Spinal cord (tissue), 10 donors: Measurements from ENCODE around the gene DPEP3. TPM values are rescaled to one million over a fixed set of nuclear protein-coding genes. Genes with fewer than 3 reads are reported as not detected.

Source experiments
- DNase-seq, 6 donors: peaks; one replicate each; pipeline versions ENCODE4 v3.0.0 to v3.0.0-alpha.2; 2013 to 2015; ENCODE audit warnings: low spot score in 6 of 6, low read depth in 4 of 6
- H3K27ac ChIP-seq: one replicate; pipeline ENCODE4 v1.5.1; 2013; ENCODE audit warnings: low read depth, low read length, control low read depth
- H3K27me3 ChIP-seq: one replicate; pipeline ENCODE4 v1.6.1; 2013; ENCODE audit warnings: low read length; ENCODE audit not compliant: control insufficient read depth, insufficient read depth
- H3K36me3 ChIP-seq: one replicate; pipeline ENCODE4 v1.6.1; 2013; ENCODE audit warnings: low read length; ENCODE audit not compliant: control insufficient read depth, insufficient read depth
- H3K4me1 ChIP-seq: one replicate; pipeline ENCODE4 v1.6.1; 2013; ENCODE audit warnings: low read length; ENCODE audit not compliant: control insufficient read depth, insufficient read depth
- H3K4me3 ChIP-seq: one replicate; pipeline ENCODE4 v1.5.1; 2013; ENCODE audit warnings: low read depth, low read length, control low read depth
- H3K9me3 ChIP-seq: one replicate; pipeline ENCODE4 v1.6.1; 2013; ENCODE audit warnings: low read length; ENCODE audit not compliant: control insufficient read depth, insufficient read depth
- WGBS: methylation state at CpG from one replicate; pipeline ENCODE4 v1.1.5; 2013; ENCODE audit warnings: missing lambda C conversion rate; ENCODE audit not compliant: insufficient coverage; 5-methylcytosine and 5-hydroxymethylcytosine counted together
- polyA plus RNA-seq, 2 donors: library from polyadenylated mRNA; unstranded; fragments of 120-200 nt; gene quantifications; one replicate each; pipeline ENCODE4 v1.2.1, GENCODE V29; 2013; ENCODE audit not compliant: insufficient read length in 2 of 2
- small RNA-seq: library from RNA; depleted of rRNA; stranded (forward); fragments of <200 nt; gene quantifications from one replicate; pipeline ENCODE3, GENCODE V24; 2014; ENCODE audit warnings: low replicate concordance
- total RNA-seq, 2 donors: library from RNA; depleted of rRNA in 1 of 2; stranded (reverse); fragments of 120-200 nt in 1 of 2; fragments of >200 nt in 1 of 2; gene quantifications; one replicate each; pipeline versions ENCODE4 v1.2.3 to v1.2.4, GENCODE V29; 2013 to 2014
- donor health status: healthy.

The DPEP3 gene
- total and polyA plus RNA-seq, 4 donors, result 0.11 to 0.22 (median 0.12) TPM; not detected in 1

GRCh38 chr16:67927131-67927941 lies 53.0 kb downstream of the DPEP3 start:
- Histone ChIP-seq H3K27me3 (no peaks in the 10 kb centered on the region), H3K4me1 (peaks cover 50% of the 10 kb centered on the region), H3K36me3 (peaks cover 77% of the 10 kb centered on the region), H3K27ac (no peak overlapping the region), H3K9me3 (no peaks in the 10 kb centered on the region), H3K4me3 (no peak overlapping the region)
- WGBS, result 86% methylated on average over 21 of the region's 22 CpGs
- no peak for DNase-seq

GRCh38 chr16:67926181-67926750 lies 54.0 kb downstream of the DPEP3 start:
- Histone ChIP-seq H3K9me3 (no peaks in the 10 kb centered on the region), H3K36me3 (peaks cover 67% of the 10 kb centered on the region), H3K4me1 (peaks cover 50% of the 10 kb centered on the region), H3K27me3 (no peaks in the 10 kb centered on the region), H3K4me3 (no peak overlapping the region), H3K27ac (no peak overlapping the region)
- WGBS, result 47% methylated on average over 13 of the region's 13 CpGs
- peak in 1 of 6 donors; percentile 68 for DNase-seq

Small RNA genes lying within 50 kb of the gene (small RNA-seq; reads per million reads assigned to genes)
- not detected for gene RNU6-359P

Other genes starting within 250 kb of the DPEP3 start
- 1 to 10 TPM; 6.7 to 8.2 TPM for gene RANBP10, start 173.9 kb downstream of the DPEP3 start, total RNA-seq
- 10 to 100 TPM; 15.9 to 25.6 TPM for gene RANBP10, start 173.9 kb downstream of the DPEP3 start, polyA plus RNA-seq
- gene TSNAXIP1, start 173.6 kb downstream of the DPEP3 start, total RNA-seq, result 10 to 100 TPM in 1 of 2 donors, 1 to 10 TPM in 1; 4.3 to 11.7 TPM
- gene TSNAXIP1, start 173.6 kb downstream of the DPEP3 start, polyA plus RNA-seq, result 10 to 100 TPM; 14.9 to 20.0 TPM
- 10 to 100 TPM; 22.4 to 39.7 TPM for gene THAP11, start 138.2 kb downstream of the DPEP3 start, total RNA-seq
- 10 to 100 TPM; 31.3 to 34.9 TPM for gene THAP11, start 138.2 kb downstream of the DPEP3 start, polyA plus RNA-seq
- 10 to 100 TPM; 47.7 to 82.6 TPM for gene NUTF2, start 133.6 kb downstream of the DPEP3 start, total RNA-seq
- gene NUTF2, start 133.6 kb downstream of the DPEP3 start, polyA plus RNA-seq, result 100 to 1,000 TPM; 138 to 150 TPM
- gene CENPT, start 132.8 kb downstream of the DPEP3 start, total RNA-seq, result 10 to 100 TPM; 22.1 to 50.8 TPM
- 10 to 100 TPM; 60.0 to 79.2 TPM for gene CENPT, start 132.8 kb downstream of the DPEP3 start, polyA plus RNA-seq
- gene EDC4, start 107.4 kb downstream of the DPEP3 start, total RNA-seq, result 10 to 100 TPM; 40.8 to 46.7 TPM
- gene EDC4, start 107.4 kb downstream of the DPEP3 start, polyA plus RNA-seq, result 10 to 100 TPM; 92.0 to 97.9 TPM
- 1 to 10 TPM in 1 of 2 donors, under 1 TPM in 1; 0.89 to 2.5 TPM for gene NRN1L, start 95.6 kb downstream of the DPEP3 start, total RNA-seq
- 1 to 10 TPM; 1.4 to 1.6 TPM for gene NRN1L, start 95.6 kb downstream of the DPEP3 start, polyA plus RNA-seq
- 10 to 100 TPM in 1 of 2 donors, 1 to 10 TPM in 1; 8.7 to 18.3 TPM for gene PSKH1, start 87.2 kb downstream of the DPEP3 start, total RNA-seq
- 10 to 100 TPM; 31.7 TPM for gene PSKH1, start 87.2 kb downstream of the DPEP3 start, polyA plus RNA-seq
- gene CTRL, start 48.6 kb downstream of the DPEP3 start, total RNA-seq, result 1 to 10 TPM in 1 of 2 donors, under 1 TPM in 1; 0.89 to 1.4 TPM
- 1 to 10 TPM; 4.6 to 8.1 TPM for gene CTRL, start 48.6 kb downstream of the DPEP3 start, polyA plus RNA-seq
- gene PSMB10, start 43.6 kb downstream of the DPEP3 start, total RNA-seq, result 10 to 100 TPM; 18.7 to 64.5 TPM
- gene PSMB10, start 43.6 kb downstream of the DPEP3 start, polyA plus RNA-seq, result 10 to 100 TPM; 61.9 to 64.1 TPM
- 10 to 100 TPM in 1 of 2 donors, 1 to 10 TPM in 1; 5.8 to 18.4 TPM for gene LCAT, start 36.4 kb downstream of the DPEP3 start, total RNA-seq
- gene LCAT, start 36.4 kb downstream of the DPEP3 start, polyA plus RNA-seq, result 10 to 100 TPM; 35.3 to 50.0 TPM
- gene SLC12A4, start 11.9 kb downstream of the DPEP3 start, total RNA-seq, result 10 to 100 TPM; 31.8 to 45.4 TPM
- 10 to 100 TPM; 52.9 to 58.8 TPM for gene SLC12A4, start 11.9 kb downstream of the DPEP3 start, polyA plus RNA-seq
- 1 to 10 TPM; 2.7 to 3.0 TPM for gene DPEP2, start 19.0 kb upstream of the DPEP3 start, total RNA-seq
- gene DPEP2, start 19.0 kb upstream of the DPEP3 start, polyA plus RNA-seq, result 1 to 10 TPM; 1.0 to 2.3 TPM
- gene DPEP2NB, start 35.4 kb upstream of the DPEP3 start, total RNA-seq, result not detected
- not detected for gene DPEP2NB, start 35.4 kb upstream of the DPEP3 start, polyA plus RNA-seq
- gene DDX28, start 42.7 kb upstream of the DPEP3 start, total RNA-seq, result 1 to 10 TPM; 6.9 to 7.4 TPM
- 1 to 10 TPM; 8.2 to 9.7 TPM for gene DDX28, start 42.7 kb upstream of the DPEP3 start, polyA plus RNA-seq
- gene DUS2, start 42.8 kb upstream of the DPEP3 start, total RNA-seq, result 10 to 100 TPM; 13.9 to 16.8 TPM
- 10 to 100 TPM; 13.3 to 17.2 TPM for gene DUS2, start 42.8 kb upstream of the DPEP3 start, polyA plus RNA-seq
- gene NFATC3, start 104.9 kb upstream of the DPEP3 start, total RNA-seq, result 10 to 100 TPM; 24.7 to 36.7 TPM
- gene NFATC3, start 104.9 kb upstream of the DPEP3 start, polyA plus RNA-seq, result 10 to 100 TPM; 15.1 to 16.9 TPM